Measurements from ENCODE around the gene CDH13. TPM values are rescaled to one million over a fixed set of nuclear protein-coding genes. Genes with fewer than 3 reads are reported as not detected.

CDH13 gene
- polyA plus RNA-seq, 3 donors: 8.6 to 12.8 (median 12.4) TPM

GRCh38 chr16:82716361-82716855 lies 89.6 kb downstream of the CDH13 start:
- DNase-seq (ENCODE audit: extremely low read depth in 1 of 11, low read depth in 9 of 11, low spot score in 4 of 11): no peak

DNA sequence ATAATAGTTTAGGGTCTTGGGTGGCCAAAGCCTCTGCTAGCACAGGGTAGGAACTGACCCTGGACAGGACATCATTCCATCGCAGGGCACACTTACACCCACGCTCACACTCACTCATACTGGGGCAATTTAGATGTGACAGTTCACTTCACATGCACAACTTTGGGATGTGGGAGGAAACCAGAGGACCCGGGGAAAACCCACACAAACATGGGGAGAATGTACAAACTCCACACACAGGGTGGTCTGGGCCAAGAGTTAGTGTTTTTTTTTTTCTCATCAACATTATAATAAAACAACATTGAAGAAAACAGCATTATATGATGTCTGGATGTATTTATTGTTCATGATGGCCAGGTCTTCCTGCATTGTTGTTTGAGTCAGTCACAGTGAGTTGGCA lies 93.6 kb downstream of the CDH13 start:
- no peak for DNase-seq (ENCODE audit: extremely low read depth in 1 of 11, low read depth in 9 of 11, low spot score in 4 of 11)

DNA sequence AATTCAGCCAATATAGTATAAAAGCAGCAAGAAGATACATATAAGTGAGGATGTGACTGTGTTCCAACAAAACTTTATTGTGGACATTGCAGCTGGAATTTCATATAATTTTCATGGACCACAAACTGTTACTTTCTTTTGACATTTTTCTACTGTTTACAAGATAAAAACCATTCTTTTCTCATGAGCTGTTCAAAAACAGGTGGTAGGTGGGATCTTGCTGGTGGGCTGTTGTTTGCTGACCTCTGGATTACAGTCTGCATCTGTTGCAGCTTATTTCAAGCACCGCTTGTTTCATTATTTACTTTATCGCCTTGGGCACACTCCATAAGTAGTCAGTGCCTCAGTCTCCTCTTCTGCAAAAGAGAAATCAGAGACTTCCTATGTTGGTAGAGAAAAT lies 99.5 kb downstream of the CDH13 start:
- no peak for DNase-seq (ENCODE audit: extremely low read depth in 1 of 11, low read depth in 9 of 11, low spot score in 4 of 11)

GRCh38 chr16:82728901-82729300 lies 102.1 kb downstream of the CDH13 start:
- no peak for DNase-seq (ENCODE audit: extremely low read depth in 1 of 11, low read depth in 9 of 11, low spot score in 4 of 11)

- no peak for DNase-seq (ENCODE audit: extremely low read depth in 1 of 11, low read depth in 9 of 11, low spot score in 4 of 11)
Measured at GRCh38 chr16:82730901-82731300, 104.1 kb downstream of the CDH13 start.

DNA sequence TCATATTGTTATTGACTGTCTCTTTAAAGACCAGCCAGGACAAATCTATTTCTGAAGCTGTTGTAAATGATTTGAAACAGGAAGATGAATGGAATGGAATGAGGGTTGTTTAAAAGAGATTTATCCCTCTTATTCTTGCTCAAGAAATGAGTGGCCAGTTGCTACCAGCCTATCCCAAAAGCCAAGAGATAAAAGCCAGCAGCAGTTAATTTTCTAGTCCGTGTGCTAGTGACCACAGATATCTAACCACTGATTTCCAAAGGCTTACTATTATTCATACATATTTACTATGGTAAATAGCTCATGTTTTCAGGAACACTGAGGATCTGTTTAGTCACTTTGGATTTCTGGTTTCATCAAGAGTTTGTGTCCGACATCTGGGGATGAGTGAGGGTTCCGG lies 105.7 kb downstream of the CDH13 start:
- no peak for DNase-seq (ENCODE audit: extremely low read depth in 1 of 11, low read depth in 9 of 11, low spot score in 4 of 11)

DNA sequence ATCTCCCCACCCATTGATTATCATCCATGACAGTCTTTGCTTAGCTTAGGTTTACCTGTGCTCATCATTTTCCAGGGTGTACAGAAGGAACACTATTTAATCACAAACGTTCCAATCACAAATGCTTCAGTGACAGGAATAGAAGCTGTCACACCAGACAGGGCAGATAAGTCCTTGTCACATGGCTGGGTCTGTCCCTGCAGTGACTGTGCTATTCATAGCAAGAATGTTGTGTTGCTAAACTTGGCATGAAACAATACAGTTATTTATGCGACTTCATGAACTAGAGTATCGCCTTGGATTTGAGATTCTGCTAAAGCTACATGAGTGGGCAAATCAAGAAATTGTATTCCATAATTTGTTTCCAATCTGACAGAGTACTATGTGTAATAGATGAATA lies 108.4 kb downstream of the CDH13 start:
- DNase-seq (ENCODE audit: extremely low read depth in 1 of 11, low read depth in 9 of 11, low spot score in 4 of 11): no peak

DNA sequence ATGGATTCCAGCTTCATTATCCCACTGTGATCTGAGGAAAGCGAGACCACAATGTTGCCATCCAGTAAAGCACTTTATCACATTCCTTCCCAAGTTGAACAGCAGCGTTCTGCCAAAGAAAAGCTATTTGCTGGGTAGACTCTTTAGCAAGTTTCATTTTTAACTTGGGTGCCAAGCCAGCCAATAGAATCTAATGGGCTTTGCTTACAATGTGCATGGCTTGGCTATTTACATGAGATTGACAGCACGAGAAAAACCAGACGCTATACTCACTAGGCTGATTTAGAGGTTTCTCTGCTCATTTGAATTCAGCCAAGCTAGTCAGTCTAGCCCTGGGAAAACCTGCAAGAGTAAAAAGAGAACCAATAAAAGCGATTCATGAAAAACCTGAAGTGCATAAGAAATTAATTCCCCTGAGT lies 108.9 kb downstream of the CDH13 start:
- no peak for DNase-seq (ENCODE audit: extremely low read depth in 1 of 11, low read depth in 9 of 11, low spot score in 4 of 11)

DNA sequence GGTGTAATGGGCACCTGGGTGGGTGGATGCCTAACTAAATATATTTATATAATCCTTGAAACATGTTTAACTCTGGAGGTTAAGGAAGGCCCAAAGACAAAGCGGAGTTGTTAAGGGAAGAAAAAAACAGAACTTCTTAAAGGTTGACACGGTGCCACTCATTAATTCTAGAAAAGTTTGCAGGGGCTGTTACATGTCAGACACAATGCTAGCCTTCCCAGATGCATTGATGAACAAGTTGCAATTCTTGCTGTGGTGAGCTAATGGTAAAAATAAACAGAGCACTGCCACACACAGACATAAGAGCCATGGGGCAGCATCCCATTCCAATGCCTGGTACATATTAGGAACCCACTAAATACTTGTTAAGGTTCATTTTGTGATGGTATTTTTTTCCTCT lies 109.5 kb downstream of the CDH13 start:
- no peak for DNase-seq (ENCODE audit: extremely low read depth in 1 of 11, low read depth in 9 of 11, low spot score in 4 of 11)

GRCh38 chr16:82738699-82739098 lies 111.9 kb downstream of the CDH13 start:
- no peak for DNase-seq (ENCODE audit: extremely low read depth in 1 of 11, low read depth in 9 of 11, low spot score in 4 of 11)

GRCh38 chr16:82741073-82741615 lies 114.4 kb downstream of the CDH13 start:
- DNase-seq (ENCODE audit: extremely low read depth in 1 of 11, low read depth in 9 of 11, low spot score in 4 of 11): no peak

GRCh38 chr16:82744958-82745357 lies 118.2 kb downstream of the CDH13 start:
- DNase-seq (ENCODE audit: extremely low read depth in 1 of 11, low read depth in 9 of 11, low spot score in 4 of 11): no peak

- DNase-seq (ENCODE audit: extremely low read depth in 1 of 11, low read depth in 9 of 11, low spot score in 4 of 11): no peak
Measured at GRCh38 chr16:82748026-82748425, 121.3 kb downstream of the CDH13 start.

DNA sequence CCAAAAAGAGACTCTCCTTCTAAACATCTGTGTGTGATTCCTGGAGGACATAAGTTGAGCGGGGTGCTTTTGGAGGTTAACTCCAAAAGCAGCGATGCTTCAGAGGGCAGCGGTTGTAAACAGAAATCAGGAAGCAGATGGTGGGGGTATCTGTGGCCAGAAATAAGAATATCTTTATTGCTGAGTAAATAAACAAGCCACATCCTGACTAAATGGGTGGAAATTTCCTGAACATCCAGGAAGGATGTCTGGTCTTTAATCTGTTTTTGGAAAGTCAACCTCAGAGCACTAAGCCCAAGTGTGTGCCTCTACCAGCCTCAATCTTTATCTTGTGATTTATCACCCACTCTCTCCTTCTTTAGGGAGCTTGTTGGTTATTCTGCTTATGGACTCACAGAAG lies 123.3 kb downstream of the CDH13 start:
- DNase-seq (ENCODE audit: extremely low read depth in 1 of 11, low read depth in 9 of 11, low spot score in 4 of 11): no peak

GRCh38 chr16:82751020-82751419 lies 124.3 kb downstream of the CDH13 start:
- no peak for DNase-seq (ENCODE audit: extremely low read depth in 1 of 11, low read depth in 9 of 11, low spot score in 4 of 11)

- no peak for DNase-seq (ENCODE audit: extremely low read depth in 1 of 11, low read depth in 9 of 11, low spot score in 4 of 11)
Measured at GRCh38 chr16:82752172-82752571, 125.4 kb downstream of the CDH13 start.

DNA sequence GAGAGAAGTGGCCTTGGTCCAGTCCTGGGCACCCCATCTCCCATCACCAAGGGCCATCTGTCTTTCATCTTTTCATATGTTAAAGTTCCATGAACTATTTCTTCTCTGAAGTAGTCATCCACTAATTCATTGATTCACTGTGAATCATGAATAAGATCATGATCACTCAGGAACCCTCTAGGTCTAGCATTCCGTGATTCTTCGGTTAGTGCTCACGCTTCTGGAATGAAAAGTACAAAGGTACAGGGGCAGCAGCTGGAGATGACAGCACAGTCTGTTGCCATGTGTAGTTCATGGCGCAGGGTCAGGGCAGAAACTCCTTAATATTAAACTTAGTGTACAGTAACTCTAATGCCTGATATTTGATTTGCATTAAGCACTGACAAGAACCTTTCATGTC lies 127.1 kb downstream of the CDH13 start:
- DNase-seq (ENCODE audit: extremely low read depth in 1 of 11, low read depth in 9 of 11, low spot score in 4 of 11): no peak

DNA sequence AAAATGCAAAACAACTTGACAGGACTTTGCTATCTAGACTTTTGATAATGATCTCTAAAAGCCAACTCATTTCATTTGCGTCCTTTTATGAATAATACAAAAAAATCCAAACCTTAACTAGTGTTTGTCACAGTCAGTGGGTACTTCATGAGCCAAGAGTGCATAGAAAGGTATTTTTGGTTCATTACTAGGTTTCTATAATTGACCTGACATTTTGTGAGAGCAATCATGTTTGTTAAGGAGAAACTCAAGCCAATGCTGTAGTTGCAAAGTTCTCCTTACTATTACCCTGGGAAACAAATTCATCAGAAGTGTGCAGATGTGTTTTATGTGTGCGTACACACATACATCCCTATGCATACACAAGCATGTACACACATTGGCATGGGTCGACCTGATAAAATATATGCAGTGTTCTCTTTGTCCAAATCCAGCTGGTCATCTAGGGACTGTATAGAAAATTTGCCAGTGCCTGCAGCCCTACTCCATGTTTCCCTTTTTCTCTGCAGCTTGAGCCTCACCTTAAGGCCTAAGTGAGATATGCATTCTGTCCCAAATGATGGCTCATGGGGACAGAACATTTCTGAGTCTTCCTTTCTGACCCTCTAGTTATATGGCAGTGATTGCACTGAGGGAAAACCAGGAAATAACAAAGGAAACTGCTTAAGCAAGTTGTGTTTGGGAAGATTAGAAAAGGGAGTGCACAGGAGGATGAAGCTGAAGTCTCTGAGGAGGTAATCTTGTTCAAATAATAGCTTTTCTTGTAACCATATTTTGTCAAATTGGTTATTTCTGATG lies 128.1 kb downstream of the CDH13 start:
- no peak for DNase-seq (ENCODE audit: extremely low read depth in 1 of 11, low read depth in 9 of 11, low spot score in 4 of 11)

DNA sequence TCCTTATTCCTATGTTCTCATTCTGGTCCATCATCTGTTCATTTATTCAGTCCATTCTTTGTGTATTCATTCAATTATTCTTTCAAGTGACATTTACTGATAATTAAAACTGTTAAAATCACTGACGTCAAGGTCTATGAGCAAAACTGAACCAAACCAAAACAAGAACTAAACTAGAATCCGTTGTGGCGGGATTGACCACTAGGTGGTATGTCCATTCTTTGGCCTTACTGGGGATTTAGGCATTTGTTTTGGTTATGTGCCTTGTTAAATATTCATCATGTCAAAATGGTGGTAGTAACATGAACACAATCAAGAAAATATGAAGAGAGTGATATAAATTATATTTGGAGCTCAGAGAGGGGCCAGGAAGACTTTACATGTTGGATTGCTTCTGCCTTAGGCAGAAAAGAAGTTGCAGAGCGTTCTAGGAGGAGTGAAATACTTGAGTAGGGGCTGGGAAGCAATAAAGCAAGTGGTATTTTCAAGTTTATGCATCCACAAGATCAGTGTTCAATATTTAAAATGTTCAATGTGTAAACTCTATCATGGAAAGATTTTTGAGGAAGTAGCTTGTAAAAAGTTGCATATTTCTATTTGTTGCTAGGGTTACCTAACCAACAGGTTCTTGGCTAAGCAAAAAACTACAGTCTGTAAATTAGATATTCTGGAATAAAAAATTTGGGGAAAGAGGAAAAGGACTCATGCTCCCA lies 129.0 kb downstream of the CDH13 start:
- no peak for DNase-seq (ENCODE audit: extremely low read depth in 1 of 11, low read depth in 9 of 11, low spot score in 4 of 11)

GRCh38 chr16:82756283-82756599 lies 129.5 kb downstream of the CDH13 start:
- no peak for DNase-seq (ENCODE audit: extremely low read depth in 1 of 11, low read depth in 9 of 11, low spot score in 4 of 11)

Data from renal cortex interstitium (tissue), 11 donors.